T-helper 2 cell (primary cell): Measurements from ENCODE around the gene KDM5B.
"Not testable (repeated sequence)": the region's sequence is repeated elsewhere in the genome, so short reads cannot be mapped to it uniquely, and the experiment has no call there.

Source experiments
- DNase-seq, 5 experiments: peaks; one replicate each; pipeline versions ENCODE4 v3.0.0 to v3.0.0-alpha.2; 2012 to 2022
- total RNA-seq, 2 donors: gene quantifications; one replicate each; lab custom pipeline; 2026; lab: John Stamatoyannopoulos, UW

Gene KDM5B
- 86.7 to 126 reads per million in 2 donors for total RNA-seq

- peak; percentile 27 to 83 (median 53) for DNase-seq
These were observed at the start of gene KDM5B for GRCh38 chr1:202807926-202808757. KDM5B (minus strand) TSS chr1:202808421; CDS start chr1:202808305, 116 bp downstream.

GRCh38 chr1:202857136-202857610 lies 49.0 kb upstream of the KDM5B start:
- DNase-seq = no peak

DNA sequence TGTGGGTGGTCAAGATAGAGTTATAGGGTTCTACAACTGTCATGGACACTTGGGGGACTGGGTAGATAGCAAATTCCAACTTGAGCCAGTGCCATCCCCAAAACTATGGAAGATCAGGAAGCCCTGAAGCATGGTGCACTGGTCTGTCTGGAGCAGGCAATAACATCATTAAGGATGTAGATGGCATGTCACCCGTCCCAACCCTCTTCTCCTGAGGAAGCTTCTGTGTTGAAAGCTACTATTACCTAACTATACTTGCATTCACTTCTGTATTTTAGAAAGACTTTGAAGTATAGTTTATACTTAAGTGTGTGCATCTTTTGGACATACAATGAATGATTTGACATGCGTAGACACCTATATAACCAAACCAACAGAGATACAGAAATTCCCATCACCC lies 47.8 kb upstream of the KDM5B start:
- DNase-seq = no peak

DNA sequence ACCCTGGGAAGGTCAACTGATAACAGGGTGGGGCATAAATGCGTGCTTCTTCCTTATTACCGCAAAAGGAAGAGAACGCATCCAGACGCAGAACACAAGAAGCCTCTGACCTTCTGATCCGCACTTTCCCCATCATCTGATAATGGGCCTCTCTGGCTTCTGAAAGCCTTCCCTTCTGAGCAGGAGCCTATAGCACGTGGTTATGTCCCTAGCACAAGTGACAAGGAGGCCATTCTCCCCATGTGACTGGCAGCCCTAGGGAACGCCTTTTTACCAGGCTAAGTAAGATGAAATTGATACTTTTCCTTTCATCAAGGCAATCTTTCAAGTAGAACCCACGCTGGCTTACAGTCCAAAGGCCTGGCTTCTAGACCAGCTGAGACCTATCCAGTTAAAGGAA lies 46.6 kb upstream of the KDM5B start:
- DNase-seq = no peak

DNA sequence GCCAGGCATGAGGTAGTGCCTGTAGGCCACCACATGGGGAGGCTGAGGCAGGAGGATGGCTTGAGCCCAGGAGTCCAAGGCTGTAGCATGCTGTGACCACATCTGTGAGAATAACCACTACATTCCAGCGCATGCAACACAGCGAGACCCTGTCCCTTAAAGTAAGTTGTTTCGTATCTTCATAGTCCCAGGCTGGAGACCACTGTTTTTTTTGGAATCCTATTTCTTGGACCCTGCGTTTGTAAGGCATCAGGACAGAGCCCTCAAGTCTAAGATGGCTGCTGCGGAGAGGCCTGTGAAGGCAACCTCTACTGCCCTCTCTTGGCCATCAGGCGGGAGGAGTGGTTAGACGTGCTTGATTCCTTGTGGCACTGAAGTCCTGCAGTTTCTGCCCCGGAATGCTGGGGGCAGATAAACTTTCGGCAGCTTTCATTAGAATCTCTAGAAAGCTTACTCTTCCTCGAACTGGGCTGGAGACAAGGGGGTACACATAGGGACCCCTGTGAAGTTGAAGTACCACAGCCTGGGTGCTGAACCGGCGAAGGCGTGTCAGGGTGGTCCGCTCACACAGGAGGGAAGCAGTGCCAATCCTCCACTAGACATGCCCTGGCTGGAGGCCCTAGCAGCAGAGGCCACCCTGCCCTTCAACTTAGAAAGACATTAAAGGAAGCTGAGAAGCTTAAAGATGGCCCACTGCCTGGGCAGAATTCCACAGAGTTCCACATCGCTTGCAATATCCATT lies 44.1 kb upstream of the KDM5B start:
- DNase-seq = peak in 1 of 5 experiments; percentile 56

DNA sequence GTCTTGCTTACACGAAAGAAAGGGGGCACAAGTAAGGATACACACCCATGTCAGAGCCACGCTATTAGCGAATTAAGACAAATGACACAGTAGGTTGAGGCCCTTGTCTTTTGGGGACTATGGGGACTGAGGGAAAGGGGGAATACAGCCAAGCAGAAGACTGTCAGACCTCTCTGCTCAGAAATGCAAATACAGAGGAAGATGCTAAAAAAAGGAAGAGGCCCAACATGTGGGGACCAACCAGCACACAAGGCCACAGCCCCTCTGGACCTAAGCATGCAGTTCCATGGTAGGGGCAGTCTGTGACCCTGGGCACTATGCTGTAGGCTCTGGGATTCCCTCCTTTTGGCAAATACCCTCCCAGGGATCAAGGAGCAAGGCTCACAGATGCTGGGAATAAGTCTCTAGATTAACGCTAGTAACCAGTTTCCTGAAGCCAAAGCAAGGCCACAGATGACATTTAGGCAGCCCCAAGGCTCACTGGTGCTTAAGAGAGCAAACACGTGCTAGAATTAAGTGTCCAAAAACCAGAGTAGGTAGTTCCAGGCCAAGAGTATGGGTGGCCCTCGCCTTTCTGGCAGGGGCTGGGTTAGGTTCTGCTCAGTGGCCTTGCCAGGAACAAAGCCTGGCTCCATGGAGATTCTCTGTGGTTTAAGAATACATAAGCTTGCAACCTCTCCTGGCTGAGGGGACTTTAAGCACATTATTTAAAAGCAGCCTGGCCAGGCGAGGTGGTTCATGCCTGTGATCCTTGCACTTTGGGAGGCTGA lies 42.6 kb upstream of the KDM5B start:
- no peak for DNase-seq

GRCh38 chr1:202848191-202848542 lies 39.9 kb upstream of the KDM5B start:
- DNase-seq = no peak

DNA sequence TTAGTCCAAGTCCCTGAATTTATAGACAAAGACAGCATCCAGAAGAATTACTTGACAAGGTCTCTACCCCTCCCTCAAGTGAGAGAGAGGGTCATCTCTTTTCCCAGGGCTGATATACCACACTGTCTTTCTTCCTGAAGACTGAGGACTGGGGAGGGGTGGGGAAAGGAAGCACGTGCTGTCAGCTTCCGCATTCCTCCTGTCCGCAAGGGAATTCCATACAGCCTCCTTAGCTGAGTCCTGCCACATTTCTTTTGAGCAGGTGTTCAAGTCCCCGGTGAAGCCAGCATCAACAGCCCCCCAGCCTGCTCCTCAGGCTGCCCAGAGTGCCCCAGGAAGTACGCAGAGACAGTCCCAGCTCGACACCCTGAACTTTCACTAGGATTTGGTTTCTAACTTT lies 36.7 kb upstream of the KDM5B start:
- no peak for DNase-seq

- no peak for DNase-seq
These were observed 36.0 kb upstream of the KDM5B start for GRCh38 chr1:202844259-202844658.

GRCh38 chr1:202843081-202843480 lies 34.9 kb upstream of the KDM5B start:
- no peak for DNase-seq

DNA sequence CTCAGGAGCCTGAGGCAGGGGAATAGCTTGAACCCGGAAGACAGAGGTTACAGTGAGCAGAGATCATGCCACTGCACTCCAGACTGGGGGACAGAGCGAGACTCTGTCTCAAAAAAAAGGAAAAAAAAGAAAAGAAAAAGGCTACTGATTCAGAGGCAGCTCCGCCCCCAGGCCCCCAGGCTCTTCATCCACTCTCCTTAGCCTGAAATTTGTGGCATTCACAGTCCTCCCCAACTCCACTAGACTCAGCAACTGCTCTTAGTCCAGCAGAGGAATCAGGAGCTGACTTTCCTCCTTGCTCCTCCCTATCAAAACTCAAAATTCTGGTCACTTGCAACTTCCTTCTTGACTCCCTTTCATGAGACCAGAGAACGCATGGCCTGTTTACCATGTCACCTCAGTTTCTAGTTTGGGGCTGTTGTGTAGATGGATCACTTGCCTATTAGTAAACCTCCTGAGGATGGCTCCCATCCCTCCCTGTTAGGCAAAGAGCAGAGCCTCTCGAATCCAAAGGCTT lies 29.6 kb upstream of the KDM5B start:
- DNase-seq = no peak

DNA sequence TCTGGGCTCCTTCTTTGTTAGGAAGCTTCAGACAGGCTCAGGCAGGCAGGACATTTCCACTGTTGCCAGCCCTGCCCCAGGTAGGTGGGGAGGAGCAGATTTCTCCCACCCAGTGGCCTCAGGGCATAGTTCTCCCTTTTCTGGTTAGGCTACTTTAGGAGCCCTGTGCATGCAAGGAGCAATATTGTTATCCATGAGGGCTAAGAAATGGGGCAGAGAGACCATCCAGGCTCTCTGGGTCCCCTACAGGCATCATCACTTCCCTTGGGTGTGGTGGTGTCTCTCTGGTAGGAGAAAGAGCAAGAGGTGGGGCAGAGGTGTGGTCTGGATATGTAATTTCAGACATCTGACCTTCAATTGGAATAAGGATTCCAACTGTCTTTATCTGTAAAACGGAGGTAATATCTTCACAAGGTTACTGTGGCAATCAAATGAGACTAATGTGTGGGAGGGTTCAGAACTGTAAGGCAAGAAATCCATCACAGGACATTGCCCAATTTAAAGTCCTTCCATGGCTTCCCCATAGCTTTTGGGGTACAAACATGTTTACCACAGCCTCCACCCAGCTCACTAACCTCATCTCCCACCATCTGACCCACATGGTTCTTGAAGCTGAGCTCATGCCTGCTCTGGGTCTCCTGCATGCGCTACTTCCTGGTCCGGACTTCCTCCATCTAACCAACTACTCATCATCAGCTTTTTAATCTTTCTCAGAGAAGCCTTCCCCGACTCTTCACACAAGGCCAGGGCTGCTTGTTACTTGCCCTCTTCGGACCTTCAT lies 28.6 kb upstream of the KDM5B start:
- DNase-seq = peak in 1 of 5 experiments; percentile 41

DNA sequence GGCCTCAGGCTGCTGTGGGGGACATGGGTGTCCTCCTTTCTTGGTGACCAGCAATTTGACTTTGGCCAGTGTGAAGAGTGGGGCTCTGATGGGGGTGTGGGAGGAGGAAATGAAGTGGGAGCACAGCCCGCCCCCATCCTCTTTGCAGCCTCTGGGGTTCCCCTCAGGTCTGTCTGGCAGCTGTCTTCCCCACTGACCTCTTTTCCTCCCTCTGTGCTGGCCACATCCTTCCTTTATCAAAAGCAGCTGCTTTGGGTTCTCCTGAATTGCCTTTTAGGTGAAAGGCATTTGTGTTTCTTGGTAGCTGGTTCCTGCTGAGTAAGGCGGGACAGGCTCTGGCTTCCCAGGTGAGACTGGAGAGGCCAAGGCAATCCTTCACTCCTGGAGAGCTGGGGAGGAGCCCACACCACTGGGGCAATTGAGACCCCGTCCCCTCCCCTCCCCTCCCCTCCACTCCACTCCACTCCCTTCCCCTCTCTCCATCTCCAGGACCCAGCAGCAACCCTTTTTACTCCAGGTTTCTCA lies 27.4 kb upstream of the KDM5B start:
- DNase-seq = peak in 2 of 5 experiments; percentile 62 to 68

DNA sequence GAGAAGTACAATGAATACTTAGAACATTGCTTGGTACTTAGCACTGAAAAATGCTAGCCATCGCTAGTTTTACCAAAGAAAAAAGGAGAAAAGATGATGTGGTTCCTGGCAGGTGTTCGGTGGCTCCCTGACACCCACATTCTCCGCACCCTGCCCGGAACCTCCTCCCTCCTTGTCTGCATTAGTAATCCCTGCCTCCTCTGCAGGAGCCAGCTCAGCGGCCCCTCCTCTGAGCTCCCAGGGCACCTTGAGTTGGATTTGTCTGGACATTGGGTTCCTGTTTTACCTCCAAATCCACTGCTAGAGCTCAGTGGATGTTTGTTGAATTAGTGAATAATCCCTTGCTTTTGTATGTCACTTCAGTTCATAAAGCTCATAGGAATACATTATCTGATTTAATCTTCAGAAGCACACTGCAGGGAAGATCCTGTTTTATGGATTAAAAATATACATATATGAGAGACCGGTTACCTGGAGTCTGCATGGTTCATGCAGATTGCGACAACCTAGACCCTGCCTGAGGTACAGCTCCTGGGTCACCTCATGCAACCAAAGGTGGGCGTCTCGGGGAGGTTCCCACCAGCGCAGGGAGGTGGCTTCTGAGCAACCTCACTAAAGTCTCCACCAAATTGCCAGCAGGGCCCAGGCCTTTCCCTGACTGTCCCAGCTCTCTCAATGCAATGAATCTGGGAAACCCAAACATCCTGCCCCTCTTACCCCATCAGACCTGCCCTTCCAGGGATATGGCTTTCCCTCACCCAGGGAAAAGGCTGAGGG lies 26.7 kb upstream of the KDM5B start:
- peak in 1 of 5 experiments; percentile 11 for DNase-seq

DNA sequence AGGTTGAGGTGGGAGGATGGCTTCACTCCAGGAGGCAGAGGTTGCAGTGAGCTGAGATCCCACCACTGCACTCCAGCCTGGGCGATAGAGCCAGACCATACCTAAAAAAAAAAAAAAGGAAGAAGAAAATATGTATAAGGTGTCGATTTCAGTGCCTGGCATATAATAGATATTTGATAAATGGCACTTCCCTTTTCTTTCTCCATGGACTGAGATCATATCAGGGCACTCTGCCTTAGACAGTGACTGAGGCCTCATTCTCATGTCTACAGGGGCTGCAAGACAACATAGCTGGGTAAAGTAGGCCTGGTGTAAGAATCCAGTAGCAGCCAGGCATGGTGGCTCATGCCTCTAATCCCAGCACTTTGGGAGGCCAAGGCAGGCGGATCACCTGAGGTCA lies 23.7 kb upstream of the KDM5B start:
- DNase-seq = no peak

GRCh38 chr1:202829223-202829622 lies 21.0 kb upstream of the KDM5B start:
- DNase-seq = not testable (repeated sequence)

DNA sequence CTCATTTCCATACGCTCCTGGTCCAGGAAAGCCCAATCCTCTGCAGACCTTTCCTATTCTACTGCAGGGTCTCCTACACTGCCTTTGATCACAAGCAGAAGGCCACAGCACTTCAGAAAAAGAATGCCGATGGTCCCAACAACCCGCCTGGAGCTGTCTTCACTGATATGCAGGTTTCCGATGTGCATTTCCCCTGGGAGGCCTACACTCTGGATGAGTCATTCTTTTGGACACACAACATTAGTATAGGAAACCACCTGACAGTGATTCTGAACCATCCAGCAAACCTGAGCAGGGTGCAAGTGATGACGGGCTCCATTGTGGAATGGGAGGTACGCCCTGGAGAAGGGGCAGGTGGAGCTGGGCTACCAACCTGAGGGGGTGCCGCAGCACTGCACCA lies 17.5 kb upstream of the KDM5B start:
- no peak for DNase-seq

DNA sequence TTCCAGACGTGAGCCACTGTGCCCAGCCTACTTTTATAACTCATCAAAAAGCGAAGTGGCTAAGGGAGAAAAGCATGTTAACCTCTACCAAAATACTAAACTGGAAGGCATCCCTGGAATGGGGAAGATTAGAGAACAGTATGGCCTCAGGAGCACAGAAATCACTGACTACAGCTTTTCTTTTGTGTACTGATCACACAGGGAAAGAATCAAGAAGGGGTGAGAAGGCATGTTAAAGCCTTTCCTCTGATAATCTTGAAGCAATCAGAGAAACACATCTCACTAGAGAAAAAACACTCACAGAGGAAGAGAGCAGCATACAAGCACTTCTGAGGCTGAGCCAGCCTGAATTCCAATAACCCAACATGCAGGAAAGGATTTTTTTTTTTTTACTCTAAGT lies 13.2 kb upstream of the KDM5B start:
- DNase-seq = no peak

- DNase-seq = no peak
These were observed 10.6 kb upstream of the KDM5B start for GRCh38 chr1:202818819-202819218.

- DNase-seq = no peak
These were observed 6.9 kb upstream of the KDM5B start for GRCh38 chr1:202815120-202815519.
